PC-3 (cell line): ENCODE results near the gene OR52K2.

Experiments
- EZH2 ChIP-seq: fragments of 300-600 bp; sonication (generic); IDR thresholded peaks from one replicate; pipeline ENCODE4 v1.6.1; 2017; ENCODE audit warnings: antibody characterized with exemption, mild to moderate bottlenecking, low read length; ENCODE audit not compliant: unreplicated experiment
- TF ChIP-seq, protein P1 (sequence below): fragments of 300-600 bp; sonication (generic); conservative IDR thresholded peaks from 2 replicates; pipeline ENCODE4 v1.5.1; 2017; ENCODE audit warnings: antibody characterized with exemption, low read depth, mild to moderate bottlenecking, low read length

GRCh38 chr11:4454021-4454420 is 4.9 kb downstream of the OR52K2 start:
- TF ChIP-seq, protein P1, sequence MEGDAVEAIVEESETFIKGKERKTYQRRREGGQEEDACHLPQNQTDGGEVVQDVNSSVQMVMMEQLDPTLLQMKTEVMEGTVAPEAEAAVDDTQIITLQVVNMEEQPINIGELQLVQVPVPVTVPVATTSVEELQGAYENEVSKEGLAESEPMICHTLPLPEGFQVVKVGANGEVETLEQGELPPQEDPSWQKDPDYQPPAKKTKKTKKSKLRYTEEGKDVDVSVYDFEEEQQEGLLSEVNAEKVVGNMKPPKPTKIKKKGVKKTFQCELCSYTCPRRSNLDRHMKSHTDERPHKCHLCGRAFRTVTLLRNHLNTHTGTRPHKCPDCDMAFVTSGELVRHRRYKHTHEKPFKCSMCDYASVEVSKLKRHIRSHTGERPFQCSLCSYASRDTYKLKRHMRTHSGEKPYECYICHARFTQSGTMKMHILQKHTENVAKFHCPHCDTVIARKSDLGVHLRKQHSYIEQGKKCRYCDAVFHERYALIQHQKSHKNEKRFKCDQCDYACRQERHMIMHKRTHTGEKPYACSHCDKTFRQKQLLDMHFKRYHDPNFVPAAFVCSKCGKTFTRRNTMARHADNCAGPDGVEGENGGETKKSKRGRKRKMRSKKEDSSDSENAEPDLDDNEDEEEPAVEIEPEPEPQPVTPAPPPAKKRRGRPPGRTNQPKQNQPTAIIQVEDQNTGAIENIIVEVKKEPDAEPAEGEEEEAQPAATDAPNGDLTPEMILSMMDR, result no peak
- TF ChIP-seq EZH2, result no peak
